Measurements from ENCODE around the gene METAP1D. TPM values are rescaled to one million over a fixed set of nuclear protein-coding genes. Genes with fewer than 3 reads are reported as not detected.
"Not testable (repeated sequence)": the region's sequence is repeated elsewhere in the genome, so short reads cannot be mapped to it uniquely, and the experiment has no call there.

Gene METAP1D
- total and polyA plus RNA-seq, 8 donors: 2.9 to 16.2 (median 4.7) TPM

GRCh38 chr2:172056293-172056692 is 56.5 kb downstream of the METAP1D start:
- 86 to 94% (median 90%) methylated on average over 2 of the region's 2 CpGs for WGBS, 5 donors
- Histone ChIP-seq H3K4me3 (no peak overlapping the region), H3K27ac (no peak overlapping the region), H3K27me3 (no peaks in the 10 kb centered on the region), H3K36me3 (no peaks in the 10 kb centered on the region), H3K4me1 (peaks cover 0 to 5% (median 2%) of the 10 kb centered on the region in 4 donors), H3K9me3 (no peaks in the 10 kb centered on the region)
- intact Hi-C loops (cut with DNase I; ENCODE audit: low total_unique reads): no loop called here
- DNase-seq: no peak
- TF ChIP-seq, protein P1, sequence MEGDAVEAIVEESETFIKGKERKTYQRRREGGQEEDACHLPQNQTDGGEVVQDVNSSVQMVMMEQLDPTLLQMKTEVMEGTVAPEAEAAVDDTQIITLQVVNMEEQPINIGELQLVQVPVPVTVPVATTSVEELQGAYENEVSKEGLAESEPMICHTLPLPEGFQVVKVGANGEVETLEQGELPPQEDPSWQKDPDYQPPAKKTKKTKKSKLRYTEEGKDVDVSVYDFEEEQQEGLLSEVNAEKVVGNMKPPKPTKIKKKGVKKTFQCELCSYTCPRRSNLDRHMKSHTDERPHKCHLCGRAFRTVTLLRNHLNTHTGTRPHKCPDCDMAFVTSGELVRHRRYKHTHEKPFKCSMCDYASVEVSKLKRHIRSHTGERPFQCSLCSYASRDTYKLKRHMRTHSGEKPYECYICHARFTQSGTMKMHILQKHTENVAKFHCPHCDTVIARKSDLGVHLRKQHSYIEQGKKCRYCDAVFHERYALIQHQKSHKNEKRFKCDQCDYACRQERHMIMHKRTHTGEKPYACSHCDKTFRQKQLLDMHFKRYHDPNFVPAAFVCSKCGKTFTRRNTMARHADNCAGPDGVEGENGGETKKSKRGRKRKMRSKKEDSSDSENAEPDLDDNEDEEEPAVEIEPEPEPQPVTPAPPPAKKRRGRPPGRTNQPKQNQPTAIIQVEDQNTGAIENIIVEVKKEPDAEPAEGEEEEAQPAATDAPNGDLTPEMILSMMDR (IDR thresholded peaks at IDR 0.05): no peak
- no peak for TF ChIP-seq POLR2AphosphoS5 (IDR thresholded peaks at IDR 0.05)

- H3K36me3 ChIP-seq: peaks cover 0 to 14% (median 4%) of the 10 kb centered on the region in 4 donors
- no peak overlapping the region for H3K27ac ChIP-seq
- H3K9me3 ChIP-seq: no peaks in the 10 kb centered on the region
- H3K4me3 ChIP-seq: no peak overlapping the region
- 88 to 98% (median 96%) methylated on average over 5 of the region's 5 CpGs for WGBS, 5 donors
- H3K27me3 ChIP-seq: no peaks in the 10 kb centered on the region
- DNase-seq: no peak
- intact Hi-C loops (cut with DNase I; ENCODE audit: low total_unique reads): no loop called here
- H3K4me1 ChIP-seq: no peaks in the 10 kb centered on the region
- TF ChIP-seq POLR2AphosphoS5 (IDR thresholded peaks at IDR 0.05) (no peak), POLR2A (IDR thresholded peaks at IDR 0.05) (no peak), EP300 (IDR thresholded peaks at IDR 0.05) (no peak)
- TF ChIP-seq, protein P1 (IDR thresholded peaks at IDR 0.05): no peak
Measured at GRCh38 chr2:172058660-172059059, 58.9 kb downstream of the METAP1D start.

DNA sequence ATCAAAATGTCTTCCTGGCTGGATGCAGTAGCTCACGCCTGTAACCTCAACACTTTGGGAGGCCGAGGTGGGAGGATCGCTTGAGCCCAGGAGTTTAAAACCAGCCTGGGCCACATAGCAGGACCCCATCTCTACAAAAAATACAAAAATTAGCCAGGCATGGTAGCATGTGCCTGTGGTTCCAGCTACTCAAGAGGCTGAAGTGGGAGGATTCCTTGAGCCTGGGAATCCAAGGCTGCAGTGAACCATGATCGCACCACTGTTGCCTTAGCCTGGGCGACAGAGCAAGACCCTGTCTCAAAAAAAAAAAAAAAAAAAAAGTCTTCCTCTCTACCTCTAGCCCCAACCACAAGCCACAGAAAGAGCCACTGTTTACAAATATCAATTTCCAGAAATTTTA is 60.4 kb downstream of the METAP1D start:
- H3K4me3 ChIP-seq; DNase-seq; H3K9me3 ChIP-seq; H3K27ac ChIP-seq; H3K27me3 ChIP-seq; intact Hi-C loops (cut with DNase I; ENCODE audit: low total_unique reads); H3K4me1 ChIP-seq: not testable (repeated sequence)
- 85 to 97% (median 96%) methylated on average over 5 of the region's 5 CpGs for WGBS, 5 donors
- H3K36me3 ChIP-seq: peaks cover 0 to 21% (median 4%) of the 10 kb centered on the region in 4 donors

DNA sequence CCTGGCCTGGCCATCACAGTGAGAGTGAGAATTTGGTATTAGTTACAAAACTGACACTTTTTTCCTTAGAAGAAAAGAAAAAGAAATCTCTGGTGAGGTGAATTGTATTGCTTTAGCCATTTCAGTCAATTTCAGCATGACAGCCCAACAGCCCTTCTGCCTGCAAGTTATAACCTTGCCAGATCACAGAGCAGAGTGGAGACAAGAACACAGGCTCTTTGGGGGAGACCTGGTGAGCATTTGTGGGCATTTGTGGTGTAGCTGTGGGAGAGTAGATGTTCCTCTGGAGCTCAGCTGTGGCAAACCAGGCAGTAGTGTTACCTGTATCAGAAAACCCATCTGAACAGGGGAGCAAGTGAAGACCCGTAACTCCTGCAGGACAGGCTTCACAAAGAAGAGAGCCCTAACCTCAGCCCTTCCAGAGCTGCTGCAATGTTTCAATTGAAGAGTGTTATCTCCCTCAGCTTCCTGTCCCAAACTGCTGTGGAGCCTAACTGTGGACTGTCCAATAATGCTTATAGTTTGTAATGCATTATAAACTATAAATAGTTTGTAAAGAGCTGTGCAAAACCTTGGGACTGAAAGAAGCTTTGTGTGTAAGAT is 62.8 kb downstream of the METAP1D start:
- Histone ChIP-seq H3K27me3 (no peaks in the 10 kb centered on the region), H3K9me3 (no peaks in the 10 kb centered on the region), H3K4me1 (no peaks in the 10 kb centered on the region), H3K4me3 (no peak overlapping the region), H3K36me3 (peaks cover 0 to 25% (median 4%) of the 10 kb centered on the region in 4 donors), H3K27ac (no peak overlapping the region)
- intact Hi-C loops (cut with DNase I; ENCODE audit: low total_unique reads): no loop called here
- DNase-seq: no peak
- WGBS, 5 donors: 89 to 94% (median 92%) methylated on average over 1 of the region's 1 CpG
- TF ChIP-seq POLR2AphosphoS5 (IDR thresholded peaks at IDR 0.05) (no peak), EP300 (IDR thresholded peaks at IDR 0.05) (no peak), POLR2A (IDR thresholded peaks at IDR 0.05) (no peak)
- TF ChIP-seq, protein P1 (IDR thresholded peaks at IDR 0.05): no peak

GRCh38 chr2:172063446-172063845 is 63.7 kb downstream of the METAP1D start:
- Histone ChIP-seq H3K4me1 (no peaks in the 10 kb centered on the region), H3K27me3 (no peaks in the 10 kb centered on the region), H3K36me3 (peaks cover 0 to 25% (median 4%) of the 10 kb centered on the region in 4 donors), H3K9me3 (no peaks in the 10 kb centered on the region), H3K4me3 (no peak overlapping the region), H3K27ac (no peak overlapping the region)
- 91 to 97% (median 94%) methylated on average over 9 of the region's 9 CpGs for WGBS, 5 donors
- intact Hi-C loops (cut with DNase I; ENCODE audit: low total_unique reads): no loop called here
- no peak for DNase-seq
- TF ChIP-seq EP300 (IDR thresholded peaks at IDR 0.05): no peak
- TF ChIP-seq POLR2A (IDR thresholded peaks at IDR 0.05): no peak
- TF ChIP-seq, protein P1 (IDR thresholded peaks at IDR 0.05): no peak
- no peak for TF ChIP-seq POLR2AphosphoS5 (IDR thresholded peaks at IDR 0.05)

Data from stomach (tissue), 9 donors.